ENCODE results near the gene HDAC7. TPM values are rescaled to one million over a fixed set of nuclear protein-coding genes. Genes with fewer than 3 reads are reported as not detected.

The HDAC7 gene
- total and polyA plus RNA-seq, 3 experiments from 2014 or later = 23.1 to 207 (median 206) TPM

DNA sequence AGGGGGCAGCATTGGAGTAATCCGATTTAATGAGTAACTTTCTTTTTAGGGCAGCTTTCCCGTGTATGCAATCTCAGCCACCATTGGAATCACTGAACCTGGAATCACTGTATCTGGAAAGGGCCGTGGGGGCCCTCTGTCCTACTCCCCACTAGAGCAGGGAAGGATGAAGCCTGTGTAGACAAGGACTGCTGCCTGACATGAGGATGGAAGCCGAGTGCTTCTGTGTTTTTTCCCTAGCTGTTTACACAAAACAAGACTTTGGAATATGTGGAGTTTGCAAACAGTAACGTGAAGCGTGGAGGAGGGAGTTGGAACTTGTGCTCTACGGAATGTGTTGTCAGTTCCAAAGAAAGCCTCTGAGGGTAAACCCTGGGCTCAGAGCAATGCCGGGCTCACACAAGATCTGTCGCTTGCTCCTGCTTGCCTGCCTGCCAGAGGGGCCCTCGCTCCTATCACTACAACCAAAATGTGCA lies 32.4 kb upstream of the HDAC7 start:
- no peaks in the 10 kb centered on the region for H3K9me3 ChIP-seq (ENCODE audit: low read length)
- Mint-ChIP-seq H3K4me3 (no peak overlapping the region), H3K4me1 (no peaks in the 10 kb centered on the region), H3K36me3 (peaks cover 0 to under 1% (median 0%) of the 10 kb centered on the region in 3 donors), H3K27me3 (no peaks in the 10 kb centered on the region), H3K9me3 (no peaks in the 10 kb centered on the region), H3K27ac (peak overlapping the region in 2 of 8 donors; percentile 29 to 73)
- H3K36me3 ChIP-seq (ENCODE audit: insufficient read depth, low read length) = no peaks in the 10 kb centered on the region
- no peak overlapping the region for H3K27ac ChIP-seq (ENCODE audit: low read depth, low read length)
- no peak overlapping the region for H3K4me3 ChIP-seq (ENCODE audit: low read length)
- ChIA-PET POLR2A (no interaction called here), CTCF (no interaction called here)
- no peak for DNase-seq
- no peaks in the 10 kb centered on the region for H3K4me1 ChIP-seq (ENCODE audit: insufficient read depth, low read length)
- H3K27me3 ChIP-seq (ENCODE audit: insufficient read depth, low read length, poor library complexity, severe bottlenecking) = no peaks in the 10 kb centered on the region

DNA sequence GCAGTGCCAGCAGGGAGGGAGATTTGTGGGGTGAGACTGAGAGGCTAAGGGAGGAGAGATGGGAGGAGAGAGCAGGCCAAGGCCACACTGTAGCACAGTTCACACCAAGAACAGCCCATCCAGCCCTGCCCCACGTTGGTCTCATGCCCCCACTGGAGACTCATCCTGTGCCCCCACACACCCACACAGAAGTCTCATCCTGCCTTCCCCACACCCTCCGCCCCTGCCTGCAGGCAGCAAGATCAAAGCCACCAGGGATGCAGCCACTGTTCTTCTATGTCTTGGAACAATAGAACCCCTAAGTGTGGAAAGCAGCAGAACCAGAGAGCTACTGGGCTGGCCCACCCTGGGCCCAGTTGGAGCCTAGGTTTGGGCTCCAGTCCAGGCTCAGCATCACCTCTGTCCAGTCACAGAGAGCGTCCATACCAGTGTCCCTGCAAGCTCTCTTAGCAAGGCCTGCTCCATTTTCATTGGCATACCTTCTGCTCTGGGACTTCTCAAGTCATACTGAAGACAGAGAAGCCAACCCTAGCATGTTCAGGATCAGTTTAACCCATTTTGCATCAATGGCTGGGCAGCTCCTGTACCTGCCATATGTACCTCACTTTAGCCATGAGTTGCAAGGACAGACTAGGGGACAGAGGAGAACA lies 31.7 kb upstream of the HDAC7 start:
- Mint-ChIP-seq H3K9me3 (no peaks in the 10 kb centered on the region), H3K36me3 (peaks cover 0 to 2% (median 0%) of the 10 kb centered on the region in 3 donors), H3K4me1 (no peaks in the 10 kb centered on the region), H3K27ac (no peak overlapping the region), H3K27me3 (no peaks in the 10 kb centered on the region), H3K4me3 (no peak overlapping the region)
- Histone ChIP-seq H3K9me3 (ENCODE audit: low read length) (no peaks in the 10 kb centered on the region), H3K4me1 (ENCODE audit: insufficient read depth, low read length) (no peaks in the 10 kb centered on the region), H3K27ac (ENCODE audit: low read depth, low read length) (no peak overlapping the region), H3K27me3 (ENCODE audit: insufficient read depth, low read length, poor library complexity, severe bottlenecking) (no peaks in the 10 kb centered on the region), H3K36me3 (ENCODE audit: insufficient read depth, low read length) (no peaks in the 10 kb centered on the region), H3K4me3 (ENCODE audit: low read length) (no peak overlapping the region)
- ChIA-PET POLR2A (interaction anchor here (0.7 kb wide), 1 partner anchor 1179 kb away, joined by 3 read pairs; no protein-coding TSS in a partner anchor), CTCF (no interaction called here)
- DNase-seq = no peak

DNA sequence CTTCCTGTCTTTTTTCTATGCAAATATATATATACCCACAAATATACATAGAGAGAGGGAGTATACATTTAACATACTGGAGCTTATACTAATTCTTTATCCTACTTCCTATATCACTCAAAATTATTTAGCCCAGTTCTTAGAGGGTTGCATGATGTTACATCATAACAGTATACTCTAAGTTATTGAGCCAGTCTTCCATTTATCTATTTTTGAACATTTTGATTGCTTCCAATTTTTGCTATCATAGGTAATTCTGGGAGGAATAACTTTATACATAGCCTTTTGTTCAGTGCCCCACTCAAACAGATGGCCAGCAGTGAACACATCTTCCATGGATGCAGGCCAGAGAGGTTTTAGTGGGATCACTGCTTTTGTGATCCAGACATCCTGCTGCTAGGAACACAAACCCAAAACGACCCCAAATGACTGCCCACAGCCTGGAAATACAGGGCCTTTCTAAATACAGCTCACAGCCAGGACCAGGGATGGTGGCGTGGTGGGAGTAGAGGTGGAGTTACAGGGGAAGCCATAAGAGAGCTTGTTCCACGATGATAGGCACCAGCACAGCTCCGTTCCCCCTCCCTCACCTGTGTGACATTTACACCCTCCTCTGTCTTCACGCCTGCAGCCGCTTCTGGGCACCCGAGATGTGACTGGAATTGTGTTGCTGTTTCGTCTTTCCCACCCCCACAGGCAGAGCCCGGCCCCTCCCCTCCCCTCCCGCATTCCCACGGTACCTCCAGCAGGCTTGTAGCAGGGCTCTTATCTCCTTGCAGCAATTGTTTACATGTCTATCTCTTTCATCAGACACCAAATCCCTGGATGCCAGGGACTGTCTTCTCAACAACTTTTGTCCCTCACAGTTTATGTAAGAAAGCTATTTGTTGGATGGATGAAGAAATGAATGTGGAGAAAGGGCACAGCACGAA lies 30.7 kb upstream of the HDAC7 start:
- H3K4me3 Mint-ChIP-seq = no peak overlapping the region
- ChIA-PET POLR2A (interaction anchor here (0.7 kb wide), 1 partner anchor 1180 kb away, joined by 3 read pairs; no protein-coding TSS in a partner anchor), CTCF (interaction anchor here (1.9 kb wide), 1 partner anchor 12 kb away, joined by 10 read pairs; no protein-coding TSS in a partner anchor)
- H3K4me1 ChIP-seq (ENCODE audit: insufficient read depth, low read length) = no peaks in the 10 kb centered on the region
- no peaks in the 10 kb centered on the region for H3K4me1 Mint-ChIP-seq
- H3K4me3 ChIP-seq (ENCODE audit: low read length) = no peak overlapping the region
- H3K27me3 ChIP-seq (ENCODE audit: insufficient read depth, low read length, poor library complexity, severe bottlenecking) = no peaks in the 10 kb centered on the region
- no peaks in the 10 kb centered on the region for H3K27me3 Mint-ChIP-seq
- H3K27ac ChIP-seq (ENCODE audit: low read depth, low read length) = no peak overlapping the region
- no peaks in the 10 kb centered on the region for H3K9me3 Mint-ChIP-seq
- DNase-seq = no peak
- H3K36me3 Mint-ChIP-seq = peaks cover 0 to 2% (median 0%) of the 10 kb centered on the region in 3 donors
- H3K27ac Mint-ChIP-seq = no peak overlapping the region
- H3K36me3 ChIP-seq (ENCODE audit: insufficient read depth, low read length) = no peaks in the 10 kb centered on the region
- H3K9me3 ChIP-seq (ENCODE audit: low read length) = no peaks in the 10 kb centered on the region

DNA sequence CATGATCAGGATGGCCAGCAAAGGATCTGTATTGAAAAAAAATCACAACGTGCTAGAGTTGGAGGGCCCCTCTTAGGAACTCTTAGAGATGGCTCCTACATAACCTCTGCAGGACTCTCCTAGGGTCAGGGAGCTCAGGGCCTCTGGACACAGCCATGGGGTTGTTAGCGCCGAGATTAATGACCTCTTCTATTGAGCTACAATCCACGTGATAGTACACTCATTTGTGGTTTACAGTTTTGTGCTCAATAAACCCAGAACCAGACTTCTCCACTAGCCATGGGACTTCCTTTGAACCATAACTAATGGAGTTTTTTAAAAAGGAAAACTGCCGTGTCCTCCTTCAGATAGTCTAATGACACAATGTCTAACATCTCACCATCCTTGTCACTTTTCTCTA lies 29.6 kb upstream of the HDAC7 start:
- H3K36me3 ChIP-seq (ENCODE audit: insufficient read depth, low read length) = no peaks in the 10 kb centered on the region
- peaks cover 2 to 3% of the 10 kb centered on the region in 2 donors for H3K27me3 Mint-ChIP-seq
- no peak overlapping the region for H3K4me3 Mint-ChIP-seq
- peaks cover 0 to 2% (median 0%) of the 10 kb centered on the region in 3 donors for H3K36me3 Mint-ChIP-seq
- H3K4me1 ChIP-seq (ENCODE audit: insufficient read depth, low read length) = no peaks in the 10 kb centered on the region
- no peaks in the 10 kb centered on the region for H3K4me1 Mint-ChIP-seq
- no peaks in the 10 kb centered on the region for H3K9me3 Mint-ChIP-seq
- CTCF ChIA-PET = interaction anchor here (1.7 to 1.9 kb wide), 2 partner anchors 11 to 13 kb away, joined by 4 to 10 read pairs; no protein-coding TSS in a partner anchor
- H3K27ac ChIP-seq (ENCODE audit: low read depth, low read length) = no peak overlapping the region
- DNase-seq = no peak
- POLR2A ChIA-PET = no interaction called here
- no peaks in the 10 kb centered on the region for H3K27me3 ChIP-seq (ENCODE audit: insufficient read depth, low read length, poor library complexity, severe bottlenecking)
- H3K4me3 ChIP-seq (ENCODE audit: low read length) = no peak overlapping the region
- H3K9me3 ChIP-seq (ENCODE audit: low read length) = no peaks in the 10 kb centered on the region
- H3K27ac Mint-ChIP-seq = no peak overlapping the region

DNA sequence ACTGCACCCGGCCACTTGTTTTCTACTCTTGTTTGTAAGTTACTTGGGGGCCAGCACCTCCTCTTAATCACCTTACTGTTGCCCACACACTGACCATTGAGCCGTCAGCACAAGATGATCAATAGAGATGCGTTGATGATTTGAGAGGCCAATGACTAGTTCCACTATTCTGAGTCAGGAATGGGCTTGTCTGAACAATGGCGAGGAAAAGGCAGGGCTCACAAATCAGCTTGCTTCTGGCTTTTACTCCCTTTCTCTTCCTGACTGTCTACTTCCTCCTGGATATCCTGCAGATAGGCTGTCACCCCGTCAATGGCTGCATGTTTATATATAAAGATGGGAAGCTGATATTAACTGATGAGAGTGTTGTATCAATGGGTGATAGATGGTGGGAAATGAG lies 29.1 kb upstream of the HDAC7 start:
- H3K27me3 Mint-ChIP-seq = peaks cover 2 to 3% of the 10 kb centered on the region in 2 donors
- H3K9me3 Mint-ChIP-seq = no peaks in the 10 kb centered on the region
- Histone ChIP-seq H3K27me3 (ENCODE audit: insufficient read depth, low read length, poor library complexity, severe bottlenecking) (no peaks in the 10 kb centered on the region), H3K4me1 (ENCODE audit: insufficient read depth, low read length) (no peaks in the 10 kb centered on the region), H3K27ac (ENCODE audit: low read depth, low read length) (no peak overlapping the region), H3K9me3 (ENCODE audit: low read length) (no peaks in the 10 kb centered on the region), H3K4me3 (ENCODE audit: low read length) (no peak overlapping the region), H3K36me3 (ENCODE audit: insufficient read depth, low read length) (no peaks in the 10 kb centered on the region)
- ChIA-PET POLR2A (no interaction called here), CTCF (interaction anchor here (1.7 to 1.9 kb wide), 2 partner anchors 10 to 13 kb away, joined by 4 to 10 read pairs; no protein-coding TSS in a partner anchor)
- H3K4me3 Mint-ChIP-seq = no peak overlapping the region
- H3K4me1 Mint-ChIP-seq = no peaks in the 10 kb centered on the region
- peaks cover 0 to 2% (median 0%) of the 10 kb centered on the region in 3 donors for H3K36me3 Mint-ChIP-seq
- no peak overlapping the region for H3K27ac Mint-ChIP-seq
- DNase-seq = no peak

DNA sequence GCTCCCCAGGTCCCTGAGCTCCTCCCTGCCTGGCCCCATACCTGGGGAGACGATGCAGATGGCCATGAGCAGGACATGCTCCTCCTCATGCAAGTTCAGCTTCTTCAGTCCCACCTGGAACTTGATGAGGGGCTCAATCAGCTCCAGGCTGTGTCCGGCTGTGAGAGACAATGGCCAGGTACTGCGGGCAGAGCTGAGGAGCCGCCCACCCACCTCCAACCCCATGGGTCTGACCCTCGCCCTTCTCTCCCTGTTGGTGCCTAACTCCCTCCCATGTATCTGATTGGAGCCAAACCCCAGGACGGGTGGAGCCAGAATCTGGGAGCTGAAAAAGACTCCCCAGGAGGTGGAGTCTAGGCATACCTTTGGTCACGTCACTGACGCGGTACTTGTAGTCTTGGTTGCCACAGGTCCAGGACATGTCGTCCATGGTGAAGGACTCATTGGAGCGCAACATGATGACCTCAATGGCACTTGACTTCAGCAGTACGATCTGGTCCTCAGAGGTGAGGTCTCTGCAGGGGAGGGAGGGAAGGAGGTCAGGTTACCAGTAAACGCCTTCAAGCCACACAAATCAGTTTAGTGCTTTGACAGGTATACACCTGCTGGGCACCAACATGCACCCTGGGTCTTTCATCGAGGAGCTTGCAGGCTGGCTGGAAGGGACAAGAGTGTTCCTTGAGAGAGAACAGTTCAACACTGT lies 26.7 kb upstream of the HDAC7 start:
- Mint-ChIP-seq H3K27me3 (peaks cover 7 to 9% of the 10 kb centered on the region in 2 donors), H3K36me3 (peaks cover 0 to 2% (median 0%) of the 10 kb centered on the region in 3 donors), H3K27ac (no peak overlapping the region), H3K9me3 (no peaks in the 10 kb centered on the region), H3K4me3 (no peak overlapping the region), H3K4me1 (no peaks in the 10 kb centered on the region)
- H3K27ac ChIP-seq (ENCODE audit: low read depth, low read length) = no peak overlapping the region
- H3K36me3 ChIP-seq (ENCODE audit: insufficient read depth, low read length) = no peaks in the 10 kb centered on the region
- no peak for DNase-seq
- H3K4me1 ChIP-seq (ENCODE audit: insufficient read depth, low read length) = no peaks in the 10 kb centered on the region
- POLR2A ChIA-PET = no interaction called here
- H3K4me3 ChIP-seq (ENCODE audit: low read length) = no peak overlapping the region
- H3K9me3 ChIP-seq (ENCODE audit: low read length) = no peaks in the 10 kb centered on the region
- CTCF ChIA-PET = interaction anchor here (0.8 to 1.5 kb wide), 4 partner anchors 9 to 102 kb away, joined by 3 to 7 read pairs (median 4); no protein-coding TSS in a partner anchor
- no peaks in the 10 kb centered on the region for H3K27me3 ChIP-seq (ENCODE audit: insufficient read depth, low read length, poor library complexity, severe bottlenecking)

DNA sequence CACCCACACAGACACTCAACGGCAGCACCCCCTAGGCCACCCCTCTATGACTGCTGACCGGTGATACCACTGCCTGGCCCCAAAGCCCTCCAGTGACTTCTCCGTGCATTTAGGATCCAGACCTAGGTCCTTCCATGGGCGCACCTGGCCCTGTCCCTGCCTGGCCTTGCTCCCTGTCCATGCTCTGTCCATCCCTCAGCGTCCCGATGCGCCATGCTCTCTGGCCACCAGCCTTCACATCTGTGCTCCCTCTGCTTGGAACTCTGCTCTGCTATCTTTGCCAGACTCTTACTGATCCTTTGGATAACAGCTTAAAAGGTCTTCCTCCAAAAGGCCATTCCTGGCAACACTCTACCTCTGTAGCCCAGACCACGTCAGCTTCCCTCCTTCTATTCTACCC lies 25.4 kb upstream of the HDAC7 start:
- Histone ChIP-seq H3K36me3 (ENCODE audit: insufficient read depth, low read length) (no peaks in the 10 kb centered on the region), H3K4me3 (ENCODE audit: low read length) (no peak overlapping the region), H3K9me3 (ENCODE audit: low read length) (no peaks in the 10 kb centered on the region), H3K27ac (ENCODE audit: low read depth, low read length) (no peak overlapping the region), H3K27me3 (ENCODE audit: insufficient read depth, low read length, poor library complexity, severe bottlenecking) (no peaks in the 10 kb centered on the region), H3K4me1 (ENCODE audit: insufficient read depth, low read length) (no peaks in the 10 kb centered on the region)
- Mint-ChIP-seq H3K4me1 (peaks cover 0 to 5% (median 0%) of the 10 kb centered on the region in 3 donors), H3K36me3 (peaks cover 0 to 2% (median 0%) of the 10 kb centered on the region in 3 donors), H3K27ac (no peak overlapping the region), H3K27me3 (peaks cover 7 to 10% of the 10 kb centered on the region in 2 donors), H3K4me3 (no peak overlapping the region), H3K9me3 (no peaks in the 10 kb centered on the region)
- POLR2A ChIA-PET = no interaction called here
- no peak for DNase-seq
- CTCF ChIA-PET = no interaction called here

All from CD8-positive, alpha-beta memory T cell (primary cell).